DND-41 (cell line): ENCODE results near the gene ECHS1.

Source experiments
- CTCF ChIP-seq: IDR thresholded peaks from 2 replicates; pipeline ENCODE4 v1.5.1; 2012; ENCODE audit warnings: borderline replicate concordance, low read length, moderate library complexity, mild to moderate bottlenecking; ENCODE audit not compliant: poor library complexity, severe bottlenecking; ENCODE audit errors: extremely low read depth
- EZH2 ChIP-seq: IDR thresholded peaks from 3 replicates; pipeline ENCODE4 v1.6.1; 2012; ENCODE audit warnings: borderline replicate concordance, low read depth, mild to moderate bottlenecking, moderate library complexity, low read length, inconsistent platforms; ENCODE audit not compliant: severe bottlenecking

DNA sequence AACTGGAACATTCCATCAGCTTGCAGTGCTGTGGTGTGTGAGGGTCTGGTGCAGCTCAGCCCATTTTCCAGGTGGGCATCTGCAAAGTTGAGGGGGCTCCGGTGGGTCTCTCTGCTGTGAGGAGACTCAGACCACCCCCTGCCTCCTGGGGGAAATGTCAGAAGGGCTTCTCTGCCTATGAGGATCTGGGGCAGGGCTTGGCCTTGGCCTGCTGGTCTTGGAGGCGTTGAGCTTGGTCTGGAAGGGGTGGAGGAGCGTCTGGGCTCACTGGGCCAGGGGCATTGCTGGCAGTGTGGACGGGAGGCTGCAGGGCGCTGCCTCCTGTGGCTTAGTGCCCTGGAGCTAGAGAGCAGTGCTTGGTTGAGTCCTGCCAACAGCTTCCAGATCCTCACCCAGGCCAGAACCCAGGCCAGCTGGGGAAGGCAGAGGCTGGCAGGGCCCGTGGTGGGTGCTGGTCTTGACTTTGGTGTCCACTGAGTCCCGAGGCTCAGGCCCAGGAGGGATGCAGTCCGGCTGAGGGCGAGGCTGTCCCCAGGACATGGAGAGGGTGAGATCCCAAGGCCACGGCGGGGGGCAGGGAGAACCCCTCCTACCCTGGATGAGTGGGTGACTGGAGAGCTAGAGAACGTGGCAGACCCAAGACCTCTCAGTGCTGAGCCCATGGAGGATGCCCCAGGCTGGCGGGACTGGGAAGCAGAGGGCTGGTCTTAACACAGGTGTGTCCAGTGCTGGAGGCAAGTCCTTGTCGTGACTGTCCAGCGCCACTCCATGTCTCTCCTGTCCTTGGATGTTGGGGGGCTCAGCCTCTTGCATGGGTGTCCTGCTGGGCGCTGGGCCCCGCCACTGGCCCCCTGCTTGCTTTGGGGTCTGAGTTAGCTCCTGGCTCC, 48.4 kb upstream of the ECHS1 start:
- no peak for TF ChIP-seq CTCF
- no peak for TF ChIP-seq EZH2
